CD14-positive monocyte (primary cell): Measurements from ENCODE around the gene SETD1B. TPM values are rescaled to one million over a fixed set of nuclear protein-coding genes. Genes with fewer than 3 reads are reported as not detected.
A peak's percentile ranks its signal among the peaks of the same experiment; 100 is the strongest.

Experiments used
- DNase-seq, 3 donors: peaks; one replicate each; pipeline ENCODE4 v3.0.0-alpha.2; 2011 to 2022
- H2AFZ ChIP-seq: 2 replicates; pipeline ENCODE4 v1.6.0; 2012; ENCODE audit warnings: mild to moderate bottlenecking, low read depth, low read length, inconsistent platforms; ENCODE audit not compliant: insufficient read depth, poor library complexity, severe bottlenecking
- H3K27ac ChIP-seq, 2 donors: 1 replicate in 1 of 2; 2 replicates in 1 of 2; pipeline ENCODE4 v1.5.1; 2012 to 2013; ENCODE audit warnings: low read length in 2 of 2, control low read depth in 1 of 2, inconsistent platforms in 1 of 2, low read depth in 1 of 2, mild to moderate bottlenecking in 1 of 2
- H3K27me3 ChIP-seq, 2 donors: one replicate each; pipeline versions ENCODE4 v1.6.0 to v1.6.1; 2011 to 2013; ENCODE audit warnings: low read length in 2 of 2; ENCODE audit not compliant: control insufficient read depth in 2 of 2, insufficient read depth in 2 of 2
- H3K36me3 ChIP-seq, 2 donors: replicated peaks in 1 of 2; 1 replicate in 1 of 2; 2 replicates in 1 of 2; pipeline versions ENCODE4 v1.5.1 to v1.6.1; 2012 to 2013; ENCODE audit warnings: low read length in 2 of 2, control low read depth in 1 of 2, inconsistent platforms in 1 of 2, mild to moderate bottlenecking in 1 of 2; ENCODE audit not compliant: insufficient read depth in 2 of 2, control insufficient read depth in 1 of 2
- H3K4me1 ChIP-seq, 2 donors: 1 replicate in 1 of 2; 2 replicates in 1 of 2; pipeline versions ENCODE4 v1.5.1 to v1.6.1; 2012 to 2013; ENCODE audit warnings: low read length in 2 of 2, control low read depth in 1 of 2, inconsistent platforms in 1 of 2, mild to moderate bottlenecking in 1 of 2, moderate library complexity in 1 of 2; ENCODE audit not compliant: insufficient read depth in 2 of 2, control insufficient read depth in 1 of 2
- H3K4me2 ChIP-seq: replicated peaks from 2 replicates; pipeline ENCODE3; 2012; ENCODE audit warnings: low read length, moderate library complexity, mild to moderate bottlenecking; ENCODE audit not compliant: poor library complexity, severe bottlenecking; ENCODE audit errors: extremely low read depth
- H3K4me3 ChIP-seq, 3 experiments: fragments of 200-600 bp in 1 of 3; sonication (generic) in 1 of 3; replicated peaks in 1 of 3; 1 replicate in 2 of 3; 2 replicates in 1 of 3; pipeline ENCODE4 v1.5.1; 2011 to 2013; ENCODE audit warnings: low read length in 3 of 3, mild to moderate bottlenecking in 3 of 3, control low read depth in 2 of 3, low read depth in 2 of 3, inconsistent platforms in 1 of 3, moderate library complexity in 1 of 3
- H3K79me2 ChIP-seq: 2 replicates; pipeline ENCODE4 v1.6.0; 2012; ENCODE audit warnings: mild to moderate bottlenecking, control low read depth, inconsistent platforms, low read length, moderate library complexity; ENCODE audit not compliant: insufficient read depth
- H3K9ac ChIP-seq: 2 replicates; pipeline ENCODE4 v1.6.0; 2017; ENCODE audit warnings: low read length, mild to moderate bottlenecking; ENCODE audit not compliant: insufficient read depth, poor library complexity, severe bottlenecking
- H3K9me3 ChIP-seq, 2 donors: replicated peaks in 1 of 2; 1 replicate in 1 of 2; 2 replicates in 1 of 2; pipeline versions ENCODE4 v1.5.1 to v1.6.1; 2012 to 2013; ENCODE audit warnings: low read length in 2 of 2, control low read depth in 1 of 2; ENCODE audit not compliant: control insufficient read depth in 1 of 2, insufficient read depth in 1 of 2
- H4K20me1 ChIP-seq: 2 replicates; pipeline ENCODE4 v1.6.0; 2012; ENCODE audit warnings: mild to moderate bottlenecking, low read length, control low read depth, moderate library complexity; ENCODE audit not compliant: insufficient read depth
- H3K27ac Mint-ChIP-seq, 7 donors: one replicate each; pipeline ENCODE4 v1.8.0; 2020; ENCODE audit warnings: mild to moderate bottlenecking in 7 of 7, mixed read lengths in 7 of 7, moderate library complexity in 6 of 7, inconsistent platforms in 2 of 7
- H3K27me3 Mint-ChIP-seq, 3 donors: one replicate each; pipeline ENCODE4 v1.8.0; 2021 to 2022; ENCODE audit warnings: low read depth in 3 of 3, mild to moderate bottlenecking in 3 of 3, mixed read lengths in 3 of 3, moderate library complexity in 3 of 3, inconsistent platforms in 1 of 3
- H3K36me3 Mint-ChIP-seq, 2 donors: one replicate each; pipeline ENCODE4 v1.8.0; 2020; ENCODE audit warnings: mixed read lengths in 2 of 2, inconsistent platforms in 1 of 2, mild to moderate bottlenecking in 1 of 2
- H3K4me1 Mint-ChIP-seq: one replicate; pipeline ENCODE4 v1.8.0; 2020; ENCODE audit warnings: mild to moderate bottlenecking, mixed read lengths
- H3K4me3 Mint-ChIP-seq, 2 donors: one replicate each; pipeline ENCODE4 v1.8.0; 2020; ENCODE audit warnings: mild to moderate bottlenecking in 2 of 2, mixed read lengths in 2 of 2, moderate library complexity in 1 of 2
- H3K9me3 Mint-ChIP-seq, 7 donors: one replicate each; pipeline ENCODE4 v1.8.0; 2020 to 2022; ENCODE audit warnings: mixed read lengths in 7 of 7, mild to moderate bottlenecking in 6 of 7, moderate library complexity in 6 of 7, inconsistent platforms in 2 of 7
- CTCF ChIP-seq: fragments of 200-600 bp; IDR thresholded peaks from one replicate; pipeline ENCODE4 v1.8.0; 2022; ENCODE audit warnings: antibody characterized with exemption, mild to moderate bottlenecking
- whole genome bisulfite sequencing: methylation state at CpG from one replicate; pipeline ENCODE4 v1.1.5; 2013; ENCODE audit warnings: missing lambda C conversion rate; ENCODE audit not compliant: insufficient coverage; 5-methylcytosine and 5-hydroxymethylcytosine counted together
- intact Hi-C, 2 donors: fragments of 100-400 bp; cut with micrococcal nuclease; formaldehyde crosslinking; loops; one replicate each; pipeline versions ENCODE4 v1.15.0 to v1.15.1; 2023
- polyA plus RNA-seq, 3 donors: library from polyadenylated mRNA; depleted of rRNA in 1 of 3; unstranded in 2 of 3; stranded (reverse) in 1 of 3; fragments of 300-500 nt in 2 of 3; fragments of >200 nt in 1 of 3; fragmentation: Illumina TruSeq in 2 of 3; gene quantifications; 1 replicate in 2 of 3; 2 replicates in 1 of 3; pipeline ENCODE4 v1.2.3, GENCODE V29; 2012 to 2021

Gene SETD1B
- polyA plus RNA-seq, 3 donors, result 0.28 to 9.0 (median 0.60) TPM

GRCh38 chr12:121814429-121815119, 10.8 kb downstream of the SETD1B start:
- DNase-seq, result no peak
- Mint-ChIP-seq H3K4me1 (peaks cover 34% of the 10 kb centered on the region), H3K27me3 (peaks cover 0 to 2% (median 0%) of the 10 kb centered on the region in 3 donors), H3K27ac (peak overlapping the region in 2 of 7 donors; percentile 48 to 74), H3K4me3 (no peak overlapping the region), H3K9me3 (no peaks in the 10 kb centered on the region), H3K36me3 (peaks cover 53 to 68% of the 10 kb centered on the region in 2 donors)
- peaks cover 93% of the 10 kb centered on the region for H4K20me1 ChIP-seq
- intact Hi-C loops, result loop anchor here in 1 of 2 donors (5.0 kb wide), 1 partner anchor 37 kb away; no protein-coding TSS in a partner anchor
- 96% methylated on average over 24 of the region's 31 CpGs for whole genome bisulfite sequencing
- no peak overlapping the region for H3K4me3 ChIP-seq
- no peak overlapping the region for H3K4me2 ChIP-seq
- H3K27me3 ChIP-seq, result no peaks in the 10 kb centered on the region
- no peak overlapping the region for H3K9ac ChIP-seq
- H3K36me3 ChIP-seq, result peaks cover 60 to 68% of the 10 kb centered on the region in 2 donors
- no peak overlapping the region for H3K27ac ChIP-seq
- no peak for TF ChIP-seq CTCF
- no peaks in the 10 kb centered on the region for H3K9me3 ChIP-seq
- no peak overlapping the region for H2AFZ ChIP-seq
- peaks cover 89% of the 10 kb centered on the region for H3K79me2 ChIP-seq
- peaks cover 38 to 42% of the 10 kb centered on the region in 2 donors for H3K4me1 ChIP-seq

GRCh38 chr12:121815263-121815662, 11.5 kb downstream of the SETD1B start:
- Histone ChIP-seq H3K9ac (no peak overlapping the region), H3K79me2 (peaks cover 89% of the 10 kb centered on the region), H3K27me3 (no peaks in the 10 kb centered on the region), H3K36me3 (peaks cover 60 to 68% of the 10 kb centered on the region in 2 donors), H3K4me1 (peaks cover 36 to 38% of the 10 kb centered on the region in 2 donors), H3K4me2 (no peak overlapping the region), H4K20me1 (peaks cover 93% of the 10 kb centered on the region), H2AFZ (no peak overlapping the region), H3K9me3 (no peaks in the 10 kb centered on the region), H3K4me3 (no peak overlapping the region), H3K27ac (no peak overlapping the region)
- H3K9me3 Mint-ChIP-seq, result no peaks in the 10 kb centered on the region
- intact Hi-C loops, result no loop called here
- peaks cover 34% of the 10 kb centered on the region for H3K4me1 Mint-ChIP-seq
- 92% methylated on average over 5 of the region's 8 CpGs for WGBS
- no peak for DNase-seq
- H3K36me3 Mint-ChIP-seq, result peaks cover 53 to 69% of the 10 kb centered on the region in 2 donors
- peaks cover 0 to 2% (median 0%) of the 10 kb centered on the region in 3 donors for H3K27me3 Mint-ChIP-seq
- peak overlapping the region in 2 of 7 donors; percentile 64 to 74 for H3K27ac Mint-ChIP-seq
- TF ChIP-seq CTCF, result no peak
- no peak overlapping the region for H3K4me3 Mint-ChIP-seq
